Liver (tissue), 9 donors: ENCODE measurements around the gene CXorf65. TPM values are rescaled to one million over a fixed set of nuclear protein-coding genes. Genes with fewer than 3 reads are reported as not detected.

ENCODE experiments used
- DNase-seq: peaks from one replicate; pipeline ENCODE4 v3.0.0-alpha.2; 2017; ENCODE audit warnings: low spot score
- H3K27ac ChIP-seq, 2 donors: one replicate each; pipeline ENCODE4 v1.7.0; 2013; ENCODE audit warnings: inconsistent platforms in 2 of 2, low read length in 2 of 2, control low read depth in 1 of 2, low read depth in 1 of 2, mild to moderate bottlenecking in 1 of 2
- H3K27me3 ChIP-seq, 4 donors: one replicate each; pipeline versions ENCODE4 v1.6.1 to v1.7.0; 2013; ENCODE audit warnings: low read length in 3 of 4, inconsistent platforms in 1 of 4, mild to moderate bottlenecking in 1 of 4, moderate library complexity in 1 of 4; ENCODE audit not compliant: control insufficient read depth in 4 of 4, insufficient read depth in 4 of 4
- H3K36me3 ChIP-seq, 4 donors: one replicate each; pipeline versions ENCODE4 v1.6.1 to v1.7.0; 2013; ENCODE audit warnings: low read length in 3 of 4, mild to moderate bottlenecking in 3 of 4, low read depth in 1 of 4, moderate library complexity in 1 of 4; ENCODE audit not compliant: control insufficient read depth in 4 of 4, insufficient read depth in 3 of 4
- H3K4me1 ChIP-seq, 4 donors: one replicate each; pipeline versions ENCODE4 v1.6.1 to v1.7.0; 2013; ENCODE audit warnings: low read length in 3 of 4, mild to moderate bottlenecking in 3 of 4, moderate library complexity in 1 of 4; ENCODE audit not compliant: control insufficient read depth in 4 of 4, insufficient read depth in 4 of 4
- H3K4me3 ChIP-seq, 3 donors: one replicate each; pipeline versions ENCODE4 v1.6.1 to v1.7.0; 2013; ENCODE audit warnings: low read length in 3 of 3, control low read depth in 1 of 3, low read depth in 1 of 3, mild to moderate bottlenecking in 1 of 3
- H3K9ac ChIP-seq, 2 donors: one replicate each; pipeline ENCODE4 v1.7.0; 2013; ENCODE audit warnings: low read length in 2 of 2, mild to moderate bottlenecking in 2 of 2, moderate library complexity in 2 of 2, control low read depth in 1 of 2, low read depth in 1 of 2
- H3K9me3 ChIP-seq, 4 donors: one replicate each; pipeline versions ENCODE4 v1.6.1 to v1.7.0; 2013; ENCODE audit warnings: low read length in 3 of 4; ENCODE audit not compliant: control insufficient read depth in 4 of 4
- FOXA1 ChIP-seq: IDR thresholded peaks from 2 replicates; pipeline ENCODE4 v1.6.1; 2016; ENCODE audit warnings: antibody characterized with exemption
- FOXA2 ChIP-seq: IDR thresholded peaks from 2 replicates; pipeline ENCODE4 v1.6.1; 2016; ENCODE audit warnings: antibody characterized with exemption
- GABPA ChIP-seq, 2 donors: IDR thresholded peaks in 1 of 2; conservative IDR thresholded peaks in 1 of 2; 2 replicates each; pipeline ENCODE4 v1.6.1; 2016; ENCODE audit warnings: antibody characterized with exemption in 2 of 2, mild to moderate bottlenecking in 1 of 2, moderate library complexity in 1 of 2
- HNF4A ChIP-seq, 2 donors: conservative IDR thresholded peaks; 2 replicates each; pipeline ENCODE4 v1.6.1; 2016; ENCODE audit warnings: antibody characterized with exemption in 2 of 2, mild to moderate bottlenecking in 2 of 2
- HNF4G ChIP-seq: IDR thresholded peaks from 2 replicates; pipeline ENCODE4 v1.6.1; 2016; ENCODE audit warnings: antibody characterized with exemption
- JUND ChIP-seq, 2 donors: IDR thresholded peaks; 2 replicates each; pipeline ENCODE4 v1.6.1; 2016; ENCODE audit warnings: antibody characterized with exemption in 2 of 2
- NR2F2 ChIP-seq: IDR thresholded peaks from 2 replicates; pipeline ENCODE4 v1.6.1; 2016; ENCODE audit warnings: antibody characterized with exemption
- RAD21 ChIP-seq, 2 donors: IDR thresholded peaks; 2 replicates each; pipeline ENCODE4 v1.6.1; 2016; ENCODE audit warnings: antibody characterized with exemption in 2 of 2, mild to moderate bottlenecking in 2 of 2
- RXRA ChIP-seq, 2 donors: IDR thresholded peaks; 2 replicates each; pipeline ENCODE4 v1.6.1; 2017 to 2018; ENCODE audit warnings: antibody characterized with exemption in 2 of 2, mild to moderate bottlenecking in 1 of 2
- SP1 ChIP-seq: IDR thresholded peaks from 2 replicates; pipeline ENCODE4 v1.6.1; 2018; ENCODE audit warnings: antibody characterized with exemption, mild to moderate bottlenecking
- TAF1 ChIP-seq: conservative IDR thresholded peaks from 2 replicates; pipeline ENCODE4 v1.6.1; 2016; ENCODE audit warnings: antibody characterized with exemption, mild to moderate bottlenecking
- WGBS: extraction: QIAGEN DNeasy Blood & Tissue Kit; methylation state at CpG from one replicate; pipeline ENCODE4 v1.1.7; 2013; 5-methylcytosine and 5-hydroxymethylcytosine counted together
- polyA plus RNA-seq, 2 donors: library from polyadenylated mRNA; stranded (reverse) in 1 of 2; unstranded in 1 of 2; fragments of 200-250 nt in 1 of 2; fragments of >200 nt in 1 of 2; fragmentation: Nextera tagmentation in 1 of 2; extraction: Ambion mirVana in 1 of 2; gene quantifications; one replicate each; pipeline versions ENCODE4 v1.2.1 to v1.2.3, GENCODE V29; 2013 to 2015
- total RNA-seq, 2 donors: library from RNA; depleted of rRNA; stranded (reverse); fragments of >200 nt; gene quantifications; one replicate each; pipeline ENCODE4 v1.2.3, GENCODE V29; 2014
- TF ChIP-seq, protein P1 (sequence below): IDR thresholded peaks from 2 replicates; pipeline ENCODE4 v1.6.1; 2016; ENCODE audit warnings: antibody characterized with exemption, mild to moderate bottlenecking
- TF ChIP-seq, protein P2 (sequence below): IDR thresholded peaks from 2 replicates; pipeline ENCODE4 v1.6.1; 2016; ENCODE audit warnings: antibody characterized with exemption
- TF ChIP-seq, protein P3 (sequence below): fragments of 150-350 bp; IDR thresholded peaks from 2 replicates; pipeline ENCODE4 v1.5.1; 2017; ENCODE audit warnings: improper control_type of control experiment, low read depth, low read length; ENCODE audit not compliant: missing input control
- TF ChIP-seq, protein P4 (sequence below): IDR thresholded peaks from 2 replicates; pipeline ENCODE4 v1.6.1; 2016; ENCODE audit warnings: antibody characterized with exemption
- TF ChIP-seq, protein P5 (sequence below): IDR thresholded peaks from 2 replicates; pipeline ENCODE4 v1.6.1; 2016; ENCODE audit warnings: antibody characterized with exemption
- donor health status: healthy.
- donor health status: healthy.
- donor health status: healthy.
- donor health status: healthy.
- donor health status: healthy.

Gene CXorf65
- total and polyA plus RNA-seq, 4 donors, result not detected

DNA sequence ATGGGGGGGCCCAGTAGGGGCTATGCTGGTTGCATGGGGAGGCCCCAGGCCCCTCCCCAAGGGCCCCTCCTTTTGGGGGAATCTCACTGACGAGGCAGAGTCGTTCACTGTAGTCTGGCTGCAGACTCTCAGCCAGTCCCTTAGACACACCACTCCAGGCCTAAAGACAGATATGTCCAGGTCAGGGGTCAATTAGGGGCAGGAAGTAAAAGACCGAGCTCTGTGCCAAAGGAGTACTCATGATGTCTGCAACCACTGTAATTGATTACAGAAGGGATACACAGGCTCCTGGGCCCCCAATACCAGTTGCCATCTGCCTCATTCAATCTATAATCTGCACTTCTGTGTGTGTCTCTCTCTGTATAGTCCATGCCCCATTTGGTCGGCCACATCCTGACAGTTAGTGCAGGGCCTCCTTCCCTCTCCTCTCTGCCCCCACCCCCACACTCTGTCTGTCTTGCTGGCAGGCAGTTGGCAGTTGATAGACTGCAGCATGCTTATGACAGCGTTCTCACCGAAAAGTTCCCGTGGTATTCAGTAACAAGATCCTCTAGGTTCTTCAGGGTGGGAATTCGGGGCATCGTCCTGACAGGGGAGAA is 1.3 kb upstream of the CXorf65 start:
- Histone ChIP-seq H3K27me3 (no peaks in the 10 kb centered on the region), H3K9ac (no peak overlapping the region), H3K4me1 (no peaks in the 10 kb centered on the region), H3K27ac (no peak overlapping the region), H3K36me3 (no peaks in the 10 kb centered on the region), H3K4me3 (no peak overlapping the region), H3K9me3 (no peaks in the 10 kb centered on the region)
- 52% methylated on average over 9 of the region's 9 CpGs for WGBS
- TF ChIP-seq HNF4G, result no peak
- TF ChIP-seq FOXA1, result no peak
- TF ChIP-seq JUND (IDR thresholded peaks at IDR 0.05), result no peak
- TF ChIP-seq, protein P1, sequence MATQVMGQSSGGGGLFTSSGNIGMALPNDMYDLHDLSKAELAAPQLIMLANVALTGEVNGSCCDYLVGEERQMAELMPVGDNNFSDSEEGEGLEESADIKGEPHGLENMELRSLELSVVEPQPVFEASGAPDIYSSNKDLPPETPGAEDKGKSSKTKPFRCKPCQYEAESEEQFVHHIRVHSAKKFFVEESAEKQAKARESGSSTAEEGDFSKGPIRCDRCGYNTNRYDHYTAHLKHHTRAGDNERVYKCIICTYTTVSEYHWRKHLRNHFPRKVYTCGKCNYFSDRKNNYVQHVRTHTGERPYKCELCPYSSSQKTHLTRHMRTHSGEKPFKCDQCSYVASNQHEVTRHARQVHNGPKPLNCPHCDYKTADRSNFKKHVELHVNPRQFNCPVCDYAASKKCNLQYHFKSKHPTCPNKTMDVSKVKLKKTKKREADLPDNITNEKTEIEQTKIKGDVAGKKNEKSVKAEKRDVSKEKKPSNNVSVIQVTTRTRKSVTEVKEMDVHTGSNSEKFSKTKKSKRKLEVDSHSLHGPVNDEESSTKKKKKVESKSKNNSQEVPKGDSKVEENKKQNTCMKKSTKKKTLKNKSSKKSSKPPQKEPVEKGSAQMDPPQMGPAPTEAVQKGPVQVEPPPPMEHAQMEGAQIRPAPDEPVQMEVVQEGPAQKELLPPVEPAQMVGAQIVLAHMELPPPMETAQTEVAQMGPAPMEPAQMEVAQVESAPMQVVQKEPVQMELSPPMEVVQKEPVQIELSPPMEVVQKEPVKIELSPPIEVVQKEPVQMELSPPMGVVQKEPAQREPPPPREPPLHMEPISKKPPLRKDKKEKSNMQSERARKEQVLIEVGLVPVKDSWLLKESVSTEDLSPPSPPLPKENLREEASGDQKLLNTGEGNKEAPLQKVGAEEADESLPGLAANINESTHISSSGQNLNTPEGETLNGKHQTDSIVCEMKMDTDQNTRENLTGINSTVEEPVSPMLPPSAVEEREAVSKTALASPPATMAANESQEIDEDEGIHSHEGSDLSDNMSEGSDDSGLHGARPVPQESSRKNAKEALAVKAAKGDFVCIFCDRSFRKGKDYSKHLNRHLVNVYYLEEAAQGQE, result no peak
- TF ChIP-seq GABPA (IDR thresholded peaks at IDR 0.05 in 1 of 2, conservative IDR thresholded peaks at IDR 0.05 in 1 of 2), result no peak
- TF ChIP-seq HNF4A (conservative IDR thresholded peaks at IDR 0.05), result no peak
- TF ChIP-seq, protein P2, sequence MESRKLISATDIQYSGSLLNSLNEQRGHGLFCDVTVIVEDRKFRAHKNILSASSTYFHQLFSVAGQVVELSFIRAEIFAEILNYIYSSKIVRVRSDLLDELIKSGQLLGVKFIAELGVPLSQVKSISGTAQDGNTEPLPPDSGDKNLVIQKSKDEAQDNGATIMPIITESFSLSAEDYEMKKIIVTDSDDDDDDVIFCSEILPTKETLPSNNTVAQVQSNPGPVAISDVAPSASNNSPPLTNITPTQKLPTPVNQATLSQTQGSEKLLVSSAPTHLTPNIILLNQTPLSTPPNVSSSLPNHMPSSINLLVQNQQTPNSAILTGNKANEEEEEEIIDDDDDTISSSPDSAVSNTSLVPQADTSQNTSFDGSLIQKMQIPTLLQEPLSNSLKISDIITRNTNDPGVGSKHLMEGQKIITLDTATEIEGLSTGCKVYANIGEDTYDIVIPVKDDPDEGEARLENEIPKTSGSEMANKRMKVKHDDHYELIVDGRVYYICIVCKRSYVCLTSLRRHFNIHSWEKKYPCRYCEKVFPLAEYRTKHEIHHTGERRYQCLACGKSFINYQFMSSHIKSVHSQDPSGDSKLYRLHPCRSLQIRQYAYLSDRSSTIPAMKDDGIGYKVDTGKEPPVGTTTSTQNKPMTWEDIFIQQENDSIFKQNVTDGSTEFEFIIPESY, result no peak
- TF ChIP-seq NR2F2, result no peak
- no peak for TF ChIP-seq RXRA (IDR thresholded peaks at IDR 0.05)
- no peak for TF ChIP-seq TAF1
- DNase-seq, result no peak

DNA sequence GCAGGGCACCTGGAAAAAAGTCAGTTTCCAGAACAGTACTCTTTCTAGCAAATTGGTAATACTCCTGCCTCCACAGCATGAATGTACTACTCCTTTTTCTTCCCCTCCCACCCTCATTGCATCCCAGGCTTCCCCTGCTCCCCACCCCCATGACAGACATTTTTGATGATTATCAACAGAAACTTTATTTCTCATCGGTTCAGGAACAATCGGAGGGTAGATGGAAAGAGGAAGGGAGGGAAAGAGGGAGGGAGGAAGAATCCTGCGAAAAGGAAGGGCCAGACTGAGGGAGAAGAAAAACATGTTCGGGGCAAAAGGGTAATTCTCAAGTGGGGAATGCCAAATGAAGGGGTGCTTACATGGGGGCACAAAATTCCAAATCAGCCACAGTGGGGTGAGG is 705 bp upstream of the CXorf65 start:
- TF ChIP-seq HNF4A (conservative IDR thresholded peaks at IDR 0.05), result no peak
- TF ChIP-seq, protein P3, sequence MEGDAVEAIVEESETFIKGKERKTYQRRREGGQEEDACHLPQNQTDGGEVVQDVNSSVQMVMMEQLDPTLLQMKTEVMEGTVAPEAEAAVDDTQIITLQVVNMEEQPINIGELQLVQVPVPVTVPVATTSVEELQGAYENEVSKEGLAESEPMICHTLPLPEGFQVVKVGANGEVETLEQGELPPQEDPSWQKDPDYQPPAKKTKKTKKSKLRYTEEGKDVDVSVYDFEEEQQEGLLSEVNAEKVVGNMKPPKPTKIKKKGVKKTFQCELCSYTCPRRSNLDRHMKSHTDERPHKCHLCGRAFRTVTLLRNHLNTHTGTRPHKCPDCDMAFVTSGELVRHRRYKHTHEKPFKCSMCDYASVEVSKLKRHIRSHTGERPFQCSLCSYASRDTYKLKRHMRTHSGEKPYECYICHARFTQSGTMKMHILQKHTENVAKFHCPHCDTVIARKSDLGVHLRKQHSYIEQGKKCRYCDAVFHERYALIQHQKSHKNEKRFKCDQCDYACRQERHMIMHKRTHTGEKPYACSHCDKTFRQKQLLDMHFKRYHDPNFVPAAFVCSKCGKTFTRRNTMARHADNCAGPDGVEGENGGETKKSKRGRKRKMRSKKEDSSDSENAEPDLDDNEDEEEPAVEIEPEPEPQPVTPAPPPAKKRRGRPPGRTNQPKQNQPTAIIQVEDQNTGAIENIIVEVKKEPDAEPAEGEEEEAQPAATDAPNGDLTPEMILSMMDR, result no peak
- no peak for TF ChIP-seq NR2F2
- no peak for TF ChIP-seq TAF1
- no peak for TF ChIP-seq FOXA2
- TF ChIP-seq, protein P4, sequence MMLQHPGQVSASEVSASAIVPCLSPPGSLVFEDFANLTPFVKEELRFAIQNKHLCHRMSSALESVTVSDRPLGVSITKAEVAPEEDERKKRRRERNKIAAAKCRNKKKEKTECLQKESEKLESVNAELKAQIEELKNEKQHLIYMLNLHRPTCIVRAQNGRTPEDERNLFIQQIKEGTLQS, result no peak
- TF ChIP-seq, protein P5, sequence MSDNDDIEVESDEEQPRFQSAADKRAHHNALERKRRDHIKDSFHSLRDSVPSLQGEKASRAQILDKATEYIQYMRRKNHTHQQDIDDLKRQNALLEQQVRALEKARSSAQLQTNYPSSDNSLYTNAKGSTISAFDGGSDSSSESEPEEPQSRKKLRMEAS, result no peak
- no peak for TF ChIP-seq FOXA1
- no peak for TF ChIP-seq JUND (IDR thresholded peaks at IDR 0.05)
- TF ChIP-seq SP1, result no peak
- no peak for TF ChIP-seq RXRA (IDR thresholded peaks at IDR 0.05)
- TF ChIP-seq RAD21 (IDR thresholded peaks at IDR 0.05), result no peak
- TF ChIP-seq GABPA (IDR thresholded peaks at IDR 0.05 in 1 of 2, conservative IDR thresholded peaks at IDR 0.05 in 1 of 2), result no peak
- no peak for DNase-seq
- Histone ChIP-seq H3K27me3 (no peaks in the 10 kb centered on the region), H3K4me3 (no peak overlapping the region), H3K36me3 (no peaks in the 10 kb centered on the region), H3K4me1 (no peaks in the 10 kb centered on the region), H3K9ac (no peak overlapping the region), H3K9me3 (no peaks in the 10 kb centered on the region), H3K27ac (no peak overlapping the region)
- WGBS, result 61% methylated on average over 4 of the region's 4 CpGs
